ENCODE results near the gene MAGED2.
"Not testable (repeated sequence)": the region's sequence is repeated elsewhere in the genome, so short reads cannot be mapped to it uniquely, and the experiment has no call there.

Gene MAGED2

DNA sequence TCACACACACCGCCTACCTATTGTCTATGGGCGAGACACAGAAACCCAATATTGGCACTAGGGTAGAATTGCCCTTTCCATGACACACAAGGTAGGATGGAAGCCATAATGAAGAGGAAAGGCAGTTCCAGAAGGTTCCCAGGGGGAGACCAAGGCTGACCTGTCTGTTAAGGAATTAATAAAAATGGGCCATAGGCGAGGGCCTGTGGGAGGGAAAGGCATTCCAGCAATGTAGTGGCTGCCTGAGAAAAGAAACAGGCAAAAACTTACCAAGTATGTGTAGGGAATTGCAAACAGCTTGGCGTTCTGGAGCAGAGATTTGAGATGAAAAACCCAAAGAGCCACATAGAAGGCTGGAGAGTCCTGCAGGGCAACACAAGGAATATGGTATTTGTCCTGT is 19.1 kb downstream of the MAGED2 start:
- Histone ChIP-seq H3K4me3 (ENCODE audit: low read depth in 1 of 2, low read length in 1 of 2) (no peak overlapping the region), H3K27me3 (no peaks in the 10 kb centered on the region), H3K27ac (no peak overlapping the region), H3K36me3 (no peaks in the 10 kb centered on the region), H3K4me1 (ENCODE audit: control insufficient read depth in 1 of 2, insufficient read depth in 1 of 2, low read depth in 1 of 2, low read length in 1 of 2) (no peaks in the 10 kb centered on the region), H3K9me3 (no peaks in the 10 kb centered on the region)
- TF ChIP-seq, protein P1, sequence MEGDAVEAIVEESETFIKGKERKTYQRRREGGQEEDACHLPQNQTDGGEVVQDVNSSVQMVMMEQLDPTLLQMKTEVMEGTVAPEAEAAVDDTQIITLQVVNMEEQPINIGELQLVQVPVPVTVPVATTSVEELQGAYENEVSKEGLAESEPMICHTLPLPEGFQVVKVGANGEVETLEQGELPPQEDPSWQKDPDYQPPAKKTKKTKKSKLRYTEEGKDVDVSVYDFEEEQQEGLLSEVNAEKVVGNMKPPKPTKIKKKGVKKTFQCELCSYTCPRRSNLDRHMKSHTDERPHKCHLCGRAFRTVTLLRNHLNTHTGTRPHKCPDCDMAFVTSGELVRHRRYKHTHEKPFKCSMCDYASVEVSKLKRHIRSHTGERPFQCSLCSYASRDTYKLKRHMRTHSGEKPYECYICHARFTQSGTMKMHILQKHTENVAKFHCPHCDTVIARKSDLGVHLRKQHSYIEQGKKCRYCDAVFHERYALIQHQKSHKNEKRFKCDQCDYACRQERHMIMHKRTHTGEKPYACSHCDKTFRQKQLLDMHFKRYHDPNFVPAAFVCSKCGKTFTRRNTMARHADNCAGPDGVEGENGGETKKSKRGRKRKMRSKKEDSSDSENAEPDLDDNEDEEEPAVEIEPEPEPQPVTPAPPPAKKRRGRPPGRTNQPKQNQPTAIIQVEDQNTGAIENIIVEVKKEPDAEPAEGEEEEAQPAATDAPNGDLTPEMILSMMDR (IDR thresholded peaks at IDR 0.05), result no peak

DNA sequence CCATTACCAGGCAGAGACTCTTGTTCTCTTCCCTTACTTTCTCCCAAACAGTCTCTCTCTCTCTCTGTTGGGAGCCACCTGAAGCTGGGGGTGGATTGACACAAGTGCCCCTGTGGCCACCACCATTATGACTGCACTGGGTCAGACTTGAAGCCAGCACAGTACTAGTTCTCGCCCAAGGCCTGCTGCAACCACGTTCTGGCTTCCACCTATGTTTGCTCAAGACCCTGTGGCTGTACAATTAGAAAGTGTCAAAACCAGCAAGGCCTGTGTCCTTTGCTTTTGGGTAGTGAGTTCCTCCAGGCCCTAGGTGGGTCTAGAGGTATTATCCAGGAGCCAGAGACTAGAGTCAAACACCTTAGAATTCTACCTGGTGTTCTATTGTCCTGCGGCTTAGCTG is 31.0 kb downstream of the MAGED2 start:
- no peaks in the 10 kb centered on the region for H3K27me3 ChIP-seq
- TF ChIP-seq, protein P1 (IDR thresholded peaks at IDR 0.05), result no peak
- no peaks in the 10 kb centered on the region for H3K36me3 ChIP-seq
- no peak overlapping the region for H3K27ac ChIP-seq
- H3K4me3 ChIP-seq (ENCODE audit: low read depth in 1 of 2, low read length in 1 of 2), result no peak overlapping the region
- H3K4me1 ChIP-seq (ENCODE audit: control insufficient read depth in 1 of 2, insufficient read depth in 1 of 2, low read depth in 1 of 2, low read length in 1 of 2), result no peaks in the 10 kb centered on the region
- no peaks in the 10 kb centered on the region for H3K9me3 ChIP-seq

DNA sequence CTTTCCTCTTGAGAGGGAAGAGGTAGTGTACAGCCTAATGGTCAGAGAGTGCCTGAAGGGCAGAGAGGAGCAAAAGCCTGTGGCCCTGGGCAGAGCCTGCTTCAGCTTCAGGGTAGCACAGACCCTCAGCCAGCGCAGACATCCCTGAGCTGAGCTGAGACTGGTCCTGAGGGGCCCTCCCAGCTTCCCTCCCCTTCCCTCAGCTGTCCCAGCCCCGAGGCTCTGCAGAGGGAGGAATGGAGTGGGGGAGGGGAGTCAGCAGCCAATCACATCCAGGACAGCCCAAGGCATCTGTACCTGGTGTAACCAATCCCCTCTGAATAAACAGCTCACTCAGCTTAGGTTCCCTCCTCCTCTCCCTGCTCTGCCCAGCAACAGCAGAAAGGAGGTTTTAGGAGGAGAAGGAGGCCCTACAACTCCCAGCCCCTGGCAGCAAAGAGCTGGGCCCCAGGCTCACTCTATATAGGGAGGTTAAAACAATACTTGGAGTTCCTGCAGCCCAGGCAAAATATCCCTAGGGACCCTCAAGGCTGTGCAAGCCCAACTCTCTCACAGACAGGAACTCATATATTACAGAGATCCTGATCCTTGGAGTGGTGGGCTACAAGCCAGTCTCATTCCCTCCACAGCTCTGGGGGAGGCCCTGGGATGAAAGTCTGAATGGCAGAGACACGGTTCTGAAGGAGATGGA is 33.8 kb downstream of the MAGED2 start:
- not testable (repeated sequence) for H3K9me3 ChIP-seq; H3K27me3 ChIP-seq; H3K4me3 ChIP-seq (ENCODE audit: low read depth in 1 of 2, low read length in 1 of 2); H3K36me3 ChIP-seq; H3K4me1 ChIP-seq (ENCODE audit: control insufficient read depth in 1 of 2, insufficient read depth in 1 of 2, low read depth in 1 of 2, low read length in 1 of 2); H3K27ac ChIP-seq

DNA sequence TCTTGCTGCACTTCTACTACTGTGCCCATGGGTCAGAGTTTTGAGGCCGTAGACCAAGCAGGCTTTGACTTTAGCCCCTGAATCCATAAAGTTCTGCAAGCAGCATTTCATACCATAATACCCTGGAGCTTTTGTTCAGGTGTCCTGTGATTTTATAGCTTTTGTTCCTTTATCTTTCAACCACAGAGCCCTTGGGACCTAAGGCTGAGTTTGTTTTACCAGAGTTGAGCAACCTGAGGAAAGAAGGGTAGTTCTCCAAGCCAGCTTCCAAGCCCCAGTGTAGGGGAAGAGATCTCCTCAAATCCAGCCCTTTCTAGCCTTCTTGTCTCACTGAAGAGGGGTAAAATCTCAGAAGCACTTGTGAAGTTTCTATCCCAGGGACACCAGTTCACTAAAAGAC is 35.1 kb downstream of the MAGED2 start:
- Histone ChIP-seq H3K27ac (no peak overlapping the region), H3K27me3 (no peaks in the 10 kb centered on the region), H3K4me1 (ENCODE audit: control insufficient read depth in 1 of 2, insufficient read depth in 1 of 2, low read depth in 1 of 2, low read length in 1 of 2) (no peaks in the 10 kb centered on the region), H3K36me3 (no peaks in the 10 kb centered on the region), H3K4me3 (ENCODE audit: low read depth in 1 of 2, low read length in 1 of 2) (no peak overlapping the region), H3K9me3 (no peaks in the 10 kb centered on the region)
- TF ChIP-seq, protein P1 (IDR thresholded peaks at IDR 0.05), result no peak

DNA sequence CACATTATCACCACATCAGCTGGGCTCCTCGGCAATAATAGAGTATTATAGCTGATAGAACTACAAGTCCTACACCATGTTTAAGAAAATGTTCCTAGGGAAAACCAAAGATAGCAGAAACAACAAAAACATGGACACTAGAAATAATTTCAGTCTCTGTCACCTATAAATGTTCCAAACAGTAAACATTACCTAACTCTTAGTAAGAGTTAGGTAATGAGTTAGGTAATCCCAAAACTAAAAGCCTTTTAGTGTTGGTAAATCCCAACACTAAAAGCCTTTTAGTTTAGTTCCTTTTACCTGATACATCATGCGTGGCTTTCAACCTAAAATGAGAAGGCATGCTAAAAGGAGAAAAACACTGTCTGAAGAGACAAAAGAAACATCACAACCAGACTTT is 35.5 kb downstream of the MAGED2 start:
- TF ChIP-seq, protein P1 (IDR thresholded peaks at IDR 0.05), result no peak
- no peaks in the 10 kb centered on the region for H3K36me3 ChIP-seq
- H3K4me3 ChIP-seq (ENCODE audit: low read depth in 1 of 2, low read length in 1 of 2), result no peak overlapping the region
- H3K9me3 ChIP-seq, result no peaks in the 10 kb centered on the region
- H3K27ac ChIP-seq, result no peak overlapping the region
- H3K27me3 ChIP-seq, result no peaks in the 10 kb centered on the region
- no peaks in the 10 kb centered on the region for H3K4me1 ChIP-seq (ENCODE audit: control insufficient read depth in 1 of 2, insufficient read depth in 1 of 2, low read depth in 1 of 2, low read length in 1 of 2)

DNA sequence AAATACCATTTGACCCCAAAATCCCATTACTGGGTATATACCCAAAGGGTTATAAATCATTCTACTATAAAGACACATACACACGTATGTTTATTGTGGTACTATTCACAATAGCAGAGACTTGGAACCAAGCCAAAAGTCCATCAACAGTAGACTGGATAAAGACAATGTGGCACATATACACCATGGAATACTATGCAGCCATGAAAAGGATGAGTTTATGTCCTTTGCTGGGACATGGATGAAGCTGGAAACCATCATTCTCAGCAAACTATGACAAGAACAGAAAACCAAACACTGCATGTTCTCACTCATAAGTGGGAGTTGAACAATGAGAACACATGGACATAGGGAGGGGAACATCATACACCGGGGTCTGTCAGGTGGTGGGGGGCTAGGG is 40.2 kb downstream of the MAGED2 start:
- not testable (repeated sequence) for H3K4me1 ChIP-seq (ENCODE audit: control insufficient read depth in 1 of 2, insufficient read depth in 1 of 2, low read depth in 1 of 2, low read length in 1 of 2)

DNA sequence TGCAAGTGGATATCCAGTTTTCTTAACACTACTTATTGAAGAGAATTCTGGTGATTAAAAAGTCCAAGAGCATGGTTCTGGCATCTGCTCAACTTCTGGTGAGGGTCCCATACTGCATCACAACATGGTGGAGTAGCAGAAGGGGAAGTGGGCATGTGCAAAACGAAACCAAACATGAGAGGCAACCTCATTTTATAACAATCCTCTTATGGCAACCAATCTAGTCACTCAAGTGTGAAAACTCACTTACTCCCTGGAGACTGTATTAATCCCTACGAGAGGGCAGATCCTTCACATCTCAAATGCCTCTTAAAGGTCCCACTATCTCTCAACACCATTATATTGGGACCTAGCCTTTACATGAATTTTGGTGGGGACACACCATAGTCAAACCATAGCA is 57.7 kb downstream of the MAGED2 start:
- Histone ChIP-seq H3K4me1 (ENCODE audit: control insufficient read depth in 1 of 2, insufficient read depth in 1 of 2, low read depth in 1 of 2, low read length in 1 of 2) (no peaks in the 10 kb centered on the region), H3K36me3 (no peaks in the 10 kb centered on the region), H3K9me3 (no peaks in the 10 kb centered on the region), H3K27ac (no peak overlapping the region), H3K27me3 (no peaks in the 10 kb centered on the region), H3K4me3 (ENCODE audit: low read depth in 1 of 2, low read length in 1 of 2) (no peak overlapping the region)
- TF ChIP-seq, protein P1 (IDR thresholded peaks at IDR 0.05), result no peak

More for the DNA sequence above, 40.2 kb downstream of the MAGED2 start:
- H3K4me3 ChIP-seq (ENCODE audit: low read depth in 1 of 2, low read length in 1 of 2); H3K9me3 ChIP-seq; H3K27ac ChIP-seq; H3K27me3 ChIP-seq; H3K36me3 ChIP-seq: not testable (repeated sequence)

All from neutrophil (primary cell).